NCI-H187 (cell line): ENCODE results near the gene MCU.
"Not testable (repeated sequence)": the region's sequence is repeated elsewhere in the genome, so short reads cannot be mapped to it uniquely, and the experiment has no call there.

Experiments
- DNase-seq, 2 experiments: peaks; one replicate each; lab custom pipeline; 2025; lab: John Stamatoyannopoulos, UW

Gene MCU

GRCh38 chr10:72686430-72686829 lies 5.5 kb upstream of the MCU start:
- not testable (repeated sequence) for DNase-seq

GRCh38 chr10:72687035-72687434 lies 4.9 kb upstream of the MCU start:
- no peak for DNase-seq

DNA sequence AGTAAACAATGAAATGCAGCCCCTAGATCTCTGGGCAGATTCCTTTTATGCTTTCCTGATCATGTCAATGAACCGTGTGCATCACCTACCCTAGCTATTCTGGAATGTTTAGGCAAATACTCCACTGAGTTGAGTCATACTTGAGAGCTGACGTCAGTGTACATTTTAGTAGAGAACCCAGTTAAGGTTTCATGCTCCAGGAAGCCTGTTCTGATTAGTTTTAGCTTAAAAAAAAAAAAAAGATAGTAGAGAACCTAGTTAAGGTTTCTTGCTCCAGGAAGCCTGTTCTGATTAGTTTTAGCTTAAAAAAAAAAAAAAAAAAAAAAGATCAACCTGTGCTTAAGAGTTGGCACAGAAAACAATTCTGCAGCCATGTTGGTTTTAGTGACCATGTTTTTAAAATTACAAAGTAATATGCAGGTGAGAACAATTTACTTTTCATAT lies 3.7 kb upstream of the MCU start:
- no peak for DNase-seq

- no peak for DNase-seq
Observed at GRCh38 chr10:72689660-72690059, 2.3 kb upstream of the MCU start.

DNA sequence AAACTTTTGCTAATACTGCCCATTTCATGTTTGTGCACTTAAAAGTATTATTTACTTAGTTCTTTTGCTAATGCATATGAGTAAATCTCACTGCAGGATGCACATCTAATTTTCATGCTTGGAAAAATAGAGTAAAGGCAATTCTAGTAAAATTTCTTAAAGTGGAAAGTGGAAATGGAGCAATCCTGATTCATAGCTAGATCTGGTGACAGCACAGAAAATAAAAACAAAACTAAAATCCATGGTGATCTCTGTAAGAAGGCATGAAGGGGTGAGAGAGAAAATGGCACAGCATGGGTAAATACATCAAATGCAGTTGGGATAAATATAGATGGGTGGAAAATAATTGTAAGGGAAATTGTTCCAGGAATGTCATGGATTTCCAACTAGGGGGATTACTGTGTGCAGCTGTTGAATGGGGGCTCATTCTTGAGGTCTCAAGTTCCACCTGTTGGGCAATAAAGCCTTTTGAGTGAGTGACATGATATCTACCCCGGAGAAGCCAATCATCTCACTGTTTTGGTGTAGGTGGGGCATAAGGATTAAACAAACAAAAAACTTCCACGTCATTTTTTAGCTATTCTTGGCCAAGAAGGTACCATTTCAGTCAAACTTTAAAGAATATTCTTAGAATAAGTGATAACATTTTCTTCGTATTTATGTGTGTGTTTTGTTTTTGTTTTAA lies 1.7 kb upstream of the MCU start:
- DNase-seq = no peak

GRCh38 chr10:72691470-72691862 lies 477 bp upstream of the MCU start:
- DNase-seq = no peak

GRCh38 chr10:72692744-72692993 lies 726 bp downstream of the MCU start:
- DNase-seq = no peak

- no peak for DNase-seq
Observed at GRCh38 chr10:72692994-72693781, 1.2 kb downstream of the MCU start.

DNA sequence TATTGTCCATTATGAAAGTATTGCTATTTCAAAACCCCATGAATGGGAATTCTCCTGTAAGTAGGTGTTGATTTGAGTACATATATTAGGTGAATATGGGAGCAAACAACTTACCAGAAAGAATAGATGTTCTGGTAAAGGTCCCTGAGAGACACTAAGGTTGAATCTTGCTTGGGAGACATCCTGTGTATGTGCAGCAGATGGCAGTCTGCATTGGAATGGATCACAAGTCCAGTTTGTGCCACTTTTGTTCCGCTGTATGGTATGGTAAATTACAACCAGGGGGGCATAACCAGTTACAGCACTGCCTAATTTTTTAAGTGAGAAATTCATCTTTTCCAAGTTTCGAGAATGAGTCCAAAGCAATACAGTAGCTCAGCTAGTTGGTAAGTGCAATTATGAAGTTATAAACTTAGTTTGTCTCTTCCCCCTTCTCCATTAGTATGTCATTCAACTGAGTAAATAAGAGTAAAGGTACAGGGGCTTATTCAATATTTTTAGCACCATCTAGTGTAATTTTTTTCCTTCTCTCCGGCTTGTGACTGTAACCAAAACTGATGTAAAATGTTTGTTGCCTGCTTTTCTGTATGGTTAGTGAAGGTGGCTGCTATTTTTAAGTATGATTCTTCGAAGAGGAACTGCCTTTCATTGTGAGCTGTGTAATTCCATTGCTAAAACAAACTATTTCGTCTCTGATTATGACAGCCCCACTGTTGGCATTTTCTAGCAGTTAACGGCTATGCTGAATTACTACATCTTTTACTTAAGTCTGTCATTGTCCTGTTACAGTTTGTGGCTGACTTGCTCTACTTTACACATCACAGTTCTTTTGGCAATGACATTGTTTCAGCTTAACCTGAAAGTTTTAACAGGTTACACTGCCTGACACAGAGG lies 2.8 kb downstream of the MCU start:
- no peak for DNase-seq

DNA sequence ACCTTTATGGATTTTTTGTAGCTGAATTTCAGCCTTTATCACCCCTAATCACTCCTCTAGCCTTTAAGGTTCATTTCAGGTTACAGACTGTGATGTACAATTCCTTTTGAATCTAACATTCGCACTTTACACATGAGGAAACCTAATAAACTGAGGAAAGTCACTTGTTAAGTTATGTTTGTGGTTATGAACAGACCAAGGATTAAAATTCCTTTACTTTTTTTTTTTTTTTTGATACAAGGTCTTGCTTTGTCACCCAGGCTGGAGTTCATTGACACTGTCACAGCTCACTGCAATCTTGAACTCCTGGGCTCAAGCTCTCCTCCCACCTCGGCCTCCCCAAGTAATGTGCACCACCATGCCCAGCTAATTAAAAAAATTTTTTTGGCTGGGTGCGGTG lies 3.6 kb downstream of the MCU start:
- no peak for DNase-seq

- DNase-seq = no peak
Observed at GRCh38 chr10:72697716-72698115, 5.8 kb downstream of the MCU start.

- not testable (repeated sequence) for DNase-seq
Observed at GRCh38 chr10:72702465-72702864, 10.5 kb downstream of the MCU start.

DNA sequence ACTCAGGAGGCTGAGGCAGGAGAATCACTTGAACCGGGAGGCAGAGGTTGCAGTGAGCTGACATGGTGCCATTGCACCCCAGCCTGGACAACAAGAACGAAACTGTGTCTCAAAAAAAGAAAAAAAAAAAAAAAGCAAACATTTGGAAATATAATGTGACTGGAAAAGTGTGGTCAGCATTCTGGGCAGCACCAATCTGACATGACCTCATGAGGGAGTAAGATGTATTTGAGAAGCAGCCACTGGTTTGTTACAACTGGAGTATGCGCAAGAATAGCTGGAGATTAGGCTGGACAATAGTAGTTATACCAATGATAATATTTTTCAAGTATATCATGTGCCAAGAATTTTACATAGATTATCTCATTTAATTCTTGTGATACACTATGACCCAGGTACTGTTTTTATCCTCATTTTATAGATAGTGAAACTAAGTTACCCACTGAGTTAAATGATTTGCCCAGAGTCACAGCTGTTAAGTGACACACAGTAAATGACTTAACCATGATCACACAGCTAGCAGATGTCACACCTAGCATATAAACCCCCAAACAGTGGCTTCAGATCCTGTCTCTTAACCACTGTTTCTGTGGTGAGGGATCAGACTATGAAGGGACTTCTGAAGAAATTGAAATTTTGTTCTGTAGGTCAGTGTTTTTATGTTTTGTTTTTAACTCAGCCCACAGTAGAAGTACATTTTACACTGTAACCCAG lies 11.1 kb downstream of the MCU start:
- DNase-seq = no peak

DNA sequence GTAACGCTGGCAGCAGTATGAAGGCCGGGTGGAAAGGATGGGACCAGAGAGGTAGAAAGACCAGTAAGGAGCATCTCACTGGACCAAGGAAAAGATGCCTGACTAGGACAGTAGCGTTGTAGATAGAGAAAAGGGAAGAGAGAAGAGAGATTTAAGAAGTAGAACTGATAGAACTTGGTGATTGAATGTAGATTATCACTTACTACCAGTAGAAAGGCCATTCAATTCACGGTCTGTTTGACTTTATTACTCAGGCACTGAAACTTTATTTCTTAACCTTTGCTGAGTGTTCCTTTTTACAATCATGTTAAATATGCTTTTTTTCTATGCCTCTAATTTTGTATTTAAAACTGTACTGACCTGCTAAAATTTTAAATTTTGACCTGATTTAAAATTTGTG lies 12.2 kb downstream of the MCU start:
- no peak for DNase-seq

- no peak for DNase-seq
Observed at GRCh38 chr10:72709041-72709440, 17.1 kb downstream of the MCU start.

GRCh38 chr10:72712136-72712535 lies 20.2 kb downstream of the MCU start:
- no peak for DNase-seq

DNA sequence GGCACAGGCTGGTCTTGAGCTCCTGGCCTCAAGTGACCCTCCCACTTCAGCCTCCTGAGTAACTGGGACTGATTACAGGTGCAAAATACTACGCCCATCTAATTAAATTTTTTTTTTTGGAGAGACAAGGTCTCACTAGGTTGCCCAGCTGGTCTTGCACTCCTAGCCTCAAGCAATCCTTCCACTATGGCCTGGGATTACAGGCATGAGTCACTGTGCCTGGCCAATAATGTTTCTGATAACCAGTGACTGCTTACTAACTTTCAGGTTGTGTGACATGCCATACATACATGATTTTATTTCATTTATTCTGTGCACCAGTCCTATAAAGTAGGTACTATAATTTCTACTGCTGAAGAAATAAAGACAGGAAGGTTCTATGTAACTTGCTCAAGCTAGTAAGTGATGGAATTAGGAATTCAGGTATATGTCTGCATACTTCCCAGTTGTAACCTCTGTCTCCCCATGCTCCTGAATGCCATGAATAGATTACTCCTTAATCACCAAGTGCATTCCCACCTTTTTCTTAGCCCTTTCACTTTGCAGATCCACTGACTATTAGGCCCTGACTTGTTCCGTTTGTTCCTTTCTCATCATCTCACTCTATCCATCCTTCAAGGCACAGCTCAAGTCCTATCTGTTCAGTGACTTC lies 28.1 kb downstream of the MCU start:
- no peak for DNase-seq

GRCh38 chr10:72720814-72721660 lies 29.1 kb downstream of the MCU start:
- DNase-seq = no peak

- DNase-seq = no peak
Observed at GRCh38 chr10:72727130-72727529, 35.2 kb downstream of the MCU start.

DNA sequence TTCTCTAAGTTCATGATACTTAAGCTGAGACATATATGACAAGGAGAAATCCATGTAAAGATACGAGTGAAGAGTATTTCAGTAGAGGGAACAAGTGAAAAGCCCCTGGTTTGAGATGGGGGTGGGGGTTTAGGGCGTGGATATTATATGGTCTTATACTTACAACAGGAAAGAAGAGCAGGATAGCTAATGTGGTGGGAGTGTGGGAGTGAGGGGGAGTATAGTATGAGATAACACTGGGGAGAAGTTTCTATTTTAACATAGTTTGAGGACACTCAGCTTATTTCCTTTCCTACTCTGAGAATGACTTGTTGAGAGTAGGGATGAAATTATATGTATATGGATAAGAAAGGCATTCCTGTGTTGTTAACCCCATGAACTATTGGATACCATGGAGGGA lies 36.5 kb downstream of the MCU start:
- no peak for DNase-seq

GRCh38 chr10:72729528-72729927 lies 37.6 kb downstream of the MCU start:
- DNase-seq = no peak
